Measurements from ENCODE around the gene EME2. TPM values are rescaled to one million over a fixed set of nuclear protein-coding genes. Genes with fewer than 3 reads are reported as not detected.
A peak's percentile ranks its signal among the peaks of the same experiment; 100 is the strongest.

Gene EME2
- total and polyA plus RNA-seq, 2 of the 13 experiments (the other 11 are each of a cell fraction or from before 2014, with no cell fraction given) = 4.4 to 7.6 TPM

DNA sequence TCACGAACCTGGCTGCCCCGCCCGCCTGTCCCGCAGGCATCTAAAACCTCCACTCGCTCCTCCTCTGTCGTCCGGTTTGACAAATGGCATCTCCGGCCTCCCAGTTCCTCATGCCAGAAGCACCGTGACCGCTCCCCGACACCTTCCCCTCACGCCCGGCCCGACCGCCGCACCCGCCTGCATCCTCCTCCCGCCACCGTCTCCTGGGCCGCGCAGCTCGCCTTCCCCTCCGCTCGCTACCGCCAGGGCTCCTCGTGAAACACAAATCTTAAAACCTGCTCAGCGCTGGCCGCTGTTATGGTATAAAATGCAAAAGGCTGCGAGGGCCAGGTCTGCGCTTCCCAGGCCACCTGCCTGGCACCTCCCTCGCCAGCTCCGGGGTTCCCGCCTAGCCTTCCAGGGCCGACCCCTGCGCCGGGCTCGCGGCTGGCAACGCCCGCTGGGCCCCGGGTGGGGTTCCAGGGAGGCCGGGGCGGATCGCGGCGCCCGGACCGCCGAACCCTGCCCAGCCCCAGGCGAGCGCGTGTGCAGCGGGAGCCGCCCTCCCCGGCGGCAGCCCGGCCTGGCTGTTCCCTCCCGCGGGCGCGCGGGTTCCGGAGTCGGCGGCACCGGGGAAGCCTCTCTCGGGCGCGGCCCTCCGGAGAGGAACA lies 9.3 kb downstream of the EME2 start (continued):
- TF ChIP-seq, protein P1, sequence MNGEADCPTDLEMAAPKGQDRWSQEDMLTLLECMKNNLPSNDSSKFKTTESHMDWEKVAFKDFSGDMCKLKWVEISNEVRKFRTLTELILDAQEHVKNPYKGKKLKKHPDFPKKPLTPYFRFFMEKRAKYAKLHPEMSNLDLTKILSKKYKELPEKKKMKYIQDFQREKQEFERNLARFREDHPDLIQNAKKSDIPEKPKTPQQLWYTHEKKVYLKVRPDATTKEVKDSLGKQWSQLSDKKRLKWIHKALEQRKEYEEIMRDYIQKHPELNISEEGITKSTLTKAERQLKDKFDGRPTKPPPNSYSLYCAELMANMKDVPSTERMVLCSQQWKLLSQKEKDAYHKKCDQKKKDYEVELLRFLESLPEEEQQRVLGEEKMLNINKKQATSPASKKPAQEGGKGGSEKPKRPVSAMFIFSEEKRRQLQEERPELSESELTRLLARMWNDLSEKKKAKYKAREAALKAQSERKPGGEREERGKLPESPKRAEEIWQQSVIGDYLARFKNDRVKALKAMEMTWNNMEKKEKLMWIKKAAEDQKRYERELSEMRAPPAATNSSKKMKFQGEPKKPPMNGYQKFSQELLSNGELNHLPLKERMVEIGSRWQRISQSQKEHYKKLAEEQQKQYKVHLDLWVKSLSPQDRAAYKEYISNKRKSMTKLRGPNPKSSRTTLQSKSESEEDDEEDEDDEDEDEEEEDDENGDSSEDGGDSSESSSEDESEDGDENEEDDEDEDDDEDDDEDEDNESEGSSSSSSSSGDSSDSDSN (CRISPR knock-in tag; IDR thresholded peaks at IDR 0.05) = peak; percentile 48; the same call in 1 of the 2 replicates
- TF ChIP-seq PBX3 (CRISPR knock-in tag; IDR thresholded peaks at IDR 0.05; ENCODE audit: borderline replicate concordance) = no peak
- TF ChIP-seq ZBTB20 (CRISPR knock-in tag; IDR thresholded peaks at IDR 0.05; ENCODE audit: borderline replicate concordance, low read depth) = no peak
- TF ChIP-seq PRPF4 (IDR thresholded peaks at IDR 0.05; ENCODE audit: low read depth, low read length, poor library complexity, severe bottlenecking) = no peak
- TF ChIP-seq NCOA2 (CRISPR knock-in tag; IDR thresholded peaks at IDR 0.05) = no peak
- TF ChIP-seq ZNF766 (CRISPR knock-in tag; IDR thresholded peaks at IDR 0.05; ENCODE audit: borderline replicate concordance) = peak; percentile 34; the same call in 1 of the 2 replicates
- 0 out of 2 replicates have a peak, but pooled peaks have one; percentile 27 for TF ChIP-seq ZNF737 (CRISPR knock-in tag; IDR thresholded peaks at IDR 0.05; ENCODE audit: borderline replicate concordance)
- TF ChIP-seq ZNF18 (CRISPR knock-in tag; IDR thresholded peaks at IDR 0.05; ENCODE audit: insufficient replicate concordance) = no peak
- no peak for TF ChIP-seq GABPA (IDR thresholded peaks at IDR 0.05; ENCODE audit: low read depth, low read length)
- TF ChIP-seq GABPA (CRISPR knock-in tag; IDR thresholded peaks at IDR 0.05; ENCODE audit: low read depth) = no peak
- no peak for TF ChIP-seq YEATS4 (CRISPR knock-in tag; IDR thresholded peaks at IDR 0.05; ENCODE audit: borderline replicate concordance)
- no peak for TF ChIP-seq ZNF703 (CRISPR knock-in tag; IDR thresholded peaks at IDR 0.05; ENCODE audit: borderline replicate concordance)
- TF ChIP-seq ZNF333 (CRISPR knock-in tag; IDR thresholded peaks at IDR 0.05; ENCODE audit: borderline replicate concordance) = no peak
- no peak for TF ChIP-seq ZMYM2 (CRISPR knock-in tag; IDR thresholded peaks at IDR 0.05)
- no peak for TF ChIP-seq ZNF17 (CRISPR knock-in tag; IDR thresholded peaks at IDR 0.05)
- TF ChIP-seq ZNF235 (CRISPR knock-in tag; IDR thresholded peaks at IDR 0.05; ENCODE audit: borderline replicate concordance) = no peak
- TF ChIP-seq GATAD1 (CRISPR knock-in tag; IDR thresholded peaks at IDR 0.05) = no peak
- TF ChIP-seq HMGXB3 (CRISPR knock-in tag; IDR thresholded peaks at IDR 0.05; ENCODE audit: borderline replicate concordance) = no peak
- no peak for TF ChIP-seq KAT7 (CRISPR knock-in tag; IDR thresholded peaks at IDR 0.05; ENCODE audit: borderline replicate concordance)

All from HepG2 (cell line).